Peyer's patch (tissue), 4 donors: ENCODE results near the gene TMEM35B.

ENCODE experiments used
- POLR2A ChIP-seq, 2 donors: fragments of 450-650 bp; IDR thresholded peaks; one replicate each; pipeline ENCODE4 v1.5.1; 2017; ENCODE audit warnings: antibody characterized with exemption in 2 of 2, mild to moderate bottlenecking in 2 of 2, moderate library complexity in 2 of 2
- TF ChIP-seq, protein P1 (sequence below), 6 experiments: fragments of 450-650 bp in 4 of 6; fragments of 200-600 bp in 2 of 6; sonication (generic) in 1 of 6; IDR thresholded peaks; one replicate each; pipeline ENCODE4 v1.5.1; 2017 to 2019; ENCODE audit warnings: antibody characterized with exemption in 6 of 6, mild to moderate bottlenecking in 3 of 6, moderate library complexity in 1 of 6

DNA sequence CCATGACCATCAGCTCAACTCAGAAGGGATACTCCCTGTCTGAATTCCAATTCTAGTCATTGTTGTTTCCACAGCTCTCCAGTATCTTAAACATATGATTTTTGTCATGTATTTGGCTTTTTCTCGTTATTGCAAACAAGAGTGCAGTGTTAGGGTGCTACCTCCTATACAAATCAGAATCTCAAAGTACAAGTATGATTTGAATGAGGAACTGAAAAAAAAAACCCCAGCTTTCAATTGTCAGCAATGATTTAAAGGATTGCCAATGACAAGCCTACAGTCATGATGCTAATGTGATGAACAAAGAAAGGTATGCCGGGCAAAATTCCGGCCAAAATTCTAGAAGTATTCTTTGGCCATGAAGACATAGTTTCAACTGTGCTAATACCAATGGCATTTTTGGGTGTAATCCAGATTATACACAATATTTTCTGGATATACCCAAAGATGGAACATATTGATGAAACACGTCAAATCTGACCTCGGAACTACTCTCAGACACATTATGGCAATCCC lies 14.9 kb downstream of the TMEM35B start:
- TF ChIP-seq, protein P1, sequence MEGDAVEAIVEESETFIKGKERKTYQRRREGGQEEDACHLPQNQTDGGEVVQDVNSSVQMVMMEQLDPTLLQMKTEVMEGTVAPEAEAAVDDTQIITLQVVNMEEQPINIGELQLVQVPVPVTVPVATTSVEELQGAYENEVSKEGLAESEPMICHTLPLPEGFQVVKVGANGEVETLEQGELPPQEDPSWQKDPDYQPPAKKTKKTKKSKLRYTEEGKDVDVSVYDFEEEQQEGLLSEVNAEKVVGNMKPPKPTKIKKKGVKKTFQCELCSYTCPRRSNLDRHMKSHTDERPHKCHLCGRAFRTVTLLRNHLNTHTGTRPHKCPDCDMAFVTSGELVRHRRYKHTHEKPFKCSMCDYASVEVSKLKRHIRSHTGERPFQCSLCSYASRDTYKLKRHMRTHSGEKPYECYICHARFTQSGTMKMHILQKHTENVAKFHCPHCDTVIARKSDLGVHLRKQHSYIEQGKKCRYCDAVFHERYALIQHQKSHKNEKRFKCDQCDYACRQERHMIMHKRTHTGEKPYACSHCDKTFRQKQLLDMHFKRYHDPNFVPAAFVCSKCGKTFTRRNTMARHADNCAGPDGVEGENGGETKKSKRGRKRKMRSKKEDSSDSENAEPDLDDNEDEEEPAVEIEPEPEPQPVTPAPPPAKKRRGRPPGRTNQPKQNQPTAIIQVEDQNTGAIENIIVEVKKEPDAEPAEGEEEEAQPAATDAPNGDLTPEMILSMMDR (IDR thresholded peaks at IDR 0.05): no peak
- no peak for TF ChIP-seq POLR2A (IDR thresholded peaks at IDR 0.05)
